ENCODE data around the gene KAZN.

The KAZN gene

DNA sequence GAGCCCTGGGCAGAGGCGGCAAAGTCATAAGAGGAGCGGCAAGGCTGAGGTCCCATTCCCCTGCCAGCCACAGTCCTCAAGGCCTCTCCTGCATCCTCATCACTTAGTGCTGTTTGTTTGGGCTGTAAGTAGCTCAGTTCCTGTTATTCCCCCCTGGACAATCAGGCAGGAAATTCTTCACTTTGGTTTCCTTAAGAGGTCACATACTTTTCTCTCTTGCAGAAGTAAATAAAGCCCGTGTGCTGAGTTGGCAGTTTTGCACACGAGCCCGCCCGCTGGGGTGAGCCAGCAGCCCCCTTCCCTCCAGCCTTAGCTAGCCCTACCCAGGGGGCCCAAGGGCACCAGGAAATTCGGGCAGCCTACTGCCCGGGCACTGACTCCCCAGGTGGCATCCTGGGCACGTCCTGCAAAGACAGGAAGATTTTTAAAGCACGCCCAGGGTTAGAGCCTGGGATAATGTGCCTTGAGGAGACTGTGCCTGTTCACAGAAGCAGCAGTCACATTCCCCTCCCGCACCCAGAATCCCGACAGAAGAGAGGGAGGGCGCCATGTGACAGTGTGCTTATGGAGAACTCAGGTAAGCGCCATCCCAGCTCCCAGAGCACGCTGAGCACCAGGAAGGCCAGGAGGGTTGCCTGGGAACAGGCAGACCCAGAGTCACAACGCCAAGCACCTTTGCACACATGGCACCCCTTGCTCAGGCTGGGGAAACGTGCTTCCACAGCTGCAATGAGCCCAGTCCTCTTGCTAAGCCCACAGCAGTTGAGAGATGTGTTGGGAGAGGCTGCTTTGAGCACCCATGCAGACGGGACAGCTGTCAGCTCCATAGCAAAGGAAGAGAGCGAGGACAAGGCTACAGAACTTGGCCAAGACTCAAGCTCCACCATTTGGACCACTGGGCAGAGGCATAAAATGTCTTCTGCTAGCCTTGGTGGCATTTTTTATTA, 410.6 kb downstream of the KAZN start:
- no peak for DNase-seq (ENCODE audit: low read depth, low spot score)

- DNase-seq (ENCODE audit: low read depth, low spot score): no peak
Observed at GRCh38 chr1:15011160-15011559, 412.7 kb downstream of the KAZN start.

DNA sequence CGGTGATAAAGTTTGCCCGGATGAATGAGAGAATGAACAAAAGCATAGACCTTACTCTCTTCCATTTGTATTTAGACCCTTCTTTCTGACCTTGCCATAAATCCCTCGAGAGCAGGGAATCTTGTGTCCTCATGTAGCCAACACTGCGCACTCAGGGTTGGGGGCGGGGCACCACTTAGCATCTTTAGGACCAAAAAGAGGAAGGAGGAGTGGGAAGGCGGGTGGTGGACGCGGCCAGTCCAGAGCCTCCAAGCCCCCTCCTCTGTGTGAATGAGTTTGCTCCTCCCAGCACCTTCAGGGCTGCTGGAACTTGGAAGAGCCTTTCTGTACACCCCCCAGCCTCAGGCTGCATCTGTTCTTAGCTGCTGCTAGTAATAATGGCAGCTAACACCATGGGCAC, 413.2 kb downstream of the KAZN start:
- no peak for DNase-seq (ENCODE audit: low read depth, low spot score)

- DNase-seq (ENCODE audit: low read depth, low spot score): no peak
Observed at GRCh38 chr1:15012822-15013221, 414.3 kb downstream of the KAZN start.

GRCh38 chr1:15013767-15014166, 415.3 kb downstream of the KAZN start:
- DNase-seq (ENCODE audit: low read depth, low spot score): no peak

GRCh38 chr1:15014516-15014915, 416.0 kb downstream of the KAZN start:
- DNase-seq (ENCODE audit: low read depth, low spot score): no peak

- no peak for DNase-seq (ENCODE audit: low read depth, low spot score)
Observed at GRCh38 chr1:15016001-15016400, 417.5 kb downstream of the KAZN start.

- DNase-seq (ENCODE audit: low read depth, low spot score): no peak
Observed at GRCh38 chr1:15016526-15016925, 418.0 kb downstream of the KAZN start.

DNA sequence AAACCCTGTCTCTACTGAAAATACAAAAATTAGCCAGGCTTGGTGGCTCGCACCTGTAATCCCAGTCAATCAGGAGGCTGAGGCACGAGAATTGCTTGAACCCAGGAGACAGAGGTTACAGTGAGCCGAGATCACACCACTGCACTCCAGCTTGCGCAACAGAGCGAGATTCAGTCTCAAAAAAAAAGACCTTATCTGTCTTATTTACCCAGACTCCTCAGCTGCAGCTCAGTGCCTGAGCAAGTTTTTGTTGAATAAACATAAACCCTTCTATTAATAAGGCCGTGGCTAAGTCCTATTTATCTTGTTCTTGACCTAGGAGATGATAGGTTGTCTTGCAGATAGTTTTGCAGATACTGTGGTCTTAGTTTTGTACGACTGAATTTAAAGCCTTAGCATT, 418.6 kb downstream of the KAZN start:
- DNase-seq (ENCODE audit: low read depth, low spot score): no peak

- DNase-seq (ENCODE audit: low read depth, low spot score): no peak
Observed at GRCh38 chr1:15018767-15019166, 420.3 kb downstream of the KAZN start.

DNA sequence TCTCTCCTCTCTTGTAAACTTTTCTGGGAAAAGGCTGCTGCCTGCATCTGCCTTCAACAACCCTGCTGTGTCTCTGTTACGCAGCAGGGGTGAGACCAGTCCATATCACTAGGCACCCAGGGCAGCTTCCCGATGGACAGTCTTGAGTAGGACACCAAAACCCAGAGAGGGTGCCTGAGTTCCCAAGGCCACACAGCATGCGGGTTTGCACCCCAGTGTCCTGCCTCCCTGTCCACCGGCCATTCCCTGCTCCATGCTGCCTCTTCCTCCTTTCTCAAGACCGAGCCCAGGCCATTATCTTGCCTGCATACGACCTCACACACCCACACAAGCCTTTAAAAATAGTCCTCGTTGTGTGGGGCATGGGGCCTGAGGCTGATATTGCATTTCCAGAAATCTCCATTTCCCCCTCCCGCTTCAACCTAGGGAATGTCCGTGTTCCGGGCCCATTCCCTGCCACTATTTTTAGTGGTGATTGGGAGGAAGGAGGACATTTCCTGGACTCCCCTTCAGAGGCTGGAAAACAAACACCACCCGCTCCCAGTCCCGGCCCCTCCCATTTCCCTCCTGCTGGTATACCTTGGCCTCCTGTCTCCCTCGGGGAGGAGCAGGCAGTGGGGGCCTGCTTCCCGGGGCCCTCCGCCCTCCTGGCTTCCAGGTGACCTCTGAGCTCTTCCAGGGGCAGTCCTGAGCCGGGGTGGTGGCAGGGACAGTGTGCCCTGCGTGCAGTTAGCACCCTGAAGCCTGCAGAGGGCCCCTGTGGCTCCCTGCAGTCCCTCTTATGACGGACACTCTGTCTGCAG, 422.7 kb downstream of the KAZN start:
- no peak for DNase-seq (ENCODE audit: low read depth, low spot score)

GRCh38 chr1:15022048-15022447, 423.6 kb downstream of the KAZN start:
- DNase-seq (ENCODE audit: low read depth, low spot score): no peak

DNA sequence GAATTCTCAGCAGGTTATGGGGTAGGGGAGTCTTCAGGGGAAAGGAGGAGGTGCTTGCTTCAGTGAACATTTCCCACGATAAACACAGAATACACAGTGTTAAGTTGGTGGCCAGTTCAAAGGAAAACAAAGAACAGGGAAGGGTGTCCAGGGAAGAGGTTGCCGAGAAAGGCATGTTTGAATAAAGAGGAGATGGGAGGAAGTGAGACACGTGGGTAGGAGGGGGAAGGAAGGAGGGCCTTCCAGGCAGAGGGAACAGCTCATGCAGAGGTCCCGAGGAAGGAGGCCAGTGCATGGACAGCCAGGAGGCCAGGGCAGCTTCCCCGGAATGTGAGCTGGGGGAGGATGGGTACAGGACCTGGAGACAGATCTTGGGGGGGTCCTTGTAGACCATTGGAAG, 424.7 kb downstream of the KAZN start:
- no peak for DNase-seq (ENCODE audit: low read depth, low spot score)

DNA sequence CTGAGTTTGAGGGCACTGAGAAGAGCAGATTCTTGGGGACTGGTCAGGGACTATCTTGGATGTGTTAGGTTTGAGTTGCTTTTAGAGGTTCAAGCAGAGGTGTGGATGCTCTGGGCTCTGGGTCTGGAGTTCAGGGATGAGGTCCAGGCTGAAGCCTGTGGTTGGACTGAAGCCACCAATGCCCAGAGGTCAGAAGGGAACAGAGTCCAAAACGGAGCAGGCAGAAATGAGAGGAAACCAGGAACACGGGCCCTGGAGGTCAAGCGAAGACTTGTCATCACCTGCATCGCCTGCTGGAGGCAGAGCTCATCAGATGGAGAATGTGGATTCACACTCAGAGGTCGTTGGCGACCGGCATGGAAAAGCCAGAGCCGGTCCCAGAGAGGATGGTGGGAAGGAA, 425.5 kb downstream of the KAZN start:
- no peak for DNase-seq (ENCODE audit: low read depth, low spot score)

- no peak for DNase-seq (ENCODE audit: low read depth, low spot score)
Observed at GRCh38 chr1:15026117-15026489, 427.6 kb downstream of the KAZN start.

- DNase-seq (ENCODE audit: low read depth, low spot score): no peak
Observed at GRCh38 chr1:15027515-15027986, 429.1 kb downstream of the KAZN start.

- no peak for DNase-seq (ENCODE audit: low read depth, low spot score)
Observed at GRCh38 chr1:15028102-15028501, 429.6 kb downstream of the KAZN start.

DNA sequence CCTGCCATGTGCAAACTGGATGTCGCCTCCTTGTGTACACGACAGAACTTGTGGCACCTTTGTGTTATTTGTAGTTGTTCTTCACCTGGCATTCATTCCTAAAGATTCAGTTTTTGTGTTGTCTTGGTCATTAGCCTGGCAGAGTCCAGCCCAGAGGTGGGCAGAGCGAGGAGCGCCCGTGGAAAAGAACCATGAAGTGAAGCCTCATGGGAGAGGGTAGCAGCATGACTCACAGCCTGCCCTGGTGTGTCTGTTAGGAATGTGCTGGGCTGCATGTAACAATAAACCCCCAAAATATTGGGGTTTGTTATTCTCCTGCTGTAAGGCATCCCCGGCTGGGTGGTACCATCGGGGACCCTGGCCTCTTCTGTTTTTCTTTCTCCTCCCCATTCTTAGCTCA, 430.1 kb downstream of the KAZN start:
- DNase-seq (ENCODE audit: low read depth, low spot score): no peak

DNA sequence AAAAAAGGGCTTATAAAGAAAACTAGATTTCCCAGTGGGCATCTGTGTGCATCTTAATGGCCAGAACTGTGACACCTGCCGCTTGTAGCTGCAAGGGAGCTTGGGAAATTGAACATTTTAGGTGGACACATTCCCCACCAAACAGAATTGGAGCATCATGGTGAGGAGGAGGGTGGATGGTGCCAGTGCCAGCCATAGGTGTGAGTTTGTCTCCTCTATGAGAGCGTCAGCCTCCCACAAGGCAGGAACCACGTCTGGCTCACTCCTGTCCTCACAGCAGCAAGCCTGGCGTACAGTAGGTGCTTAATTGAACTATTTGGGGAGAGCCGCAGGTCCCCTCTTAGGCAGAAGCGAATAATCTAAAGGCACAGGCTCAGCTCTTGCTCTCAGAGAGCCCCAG, 430.6 kb downstream of the KAZN start:
- DNase-seq (ENCODE audit: low read depth, low spot score): no peak

- no peak for DNase-seq (ENCODE audit: low read depth, low spot score)
Observed at GRCh38 chr1:15029786-15030185, 431.3 kb downstream of the KAZN start.

DNA sequence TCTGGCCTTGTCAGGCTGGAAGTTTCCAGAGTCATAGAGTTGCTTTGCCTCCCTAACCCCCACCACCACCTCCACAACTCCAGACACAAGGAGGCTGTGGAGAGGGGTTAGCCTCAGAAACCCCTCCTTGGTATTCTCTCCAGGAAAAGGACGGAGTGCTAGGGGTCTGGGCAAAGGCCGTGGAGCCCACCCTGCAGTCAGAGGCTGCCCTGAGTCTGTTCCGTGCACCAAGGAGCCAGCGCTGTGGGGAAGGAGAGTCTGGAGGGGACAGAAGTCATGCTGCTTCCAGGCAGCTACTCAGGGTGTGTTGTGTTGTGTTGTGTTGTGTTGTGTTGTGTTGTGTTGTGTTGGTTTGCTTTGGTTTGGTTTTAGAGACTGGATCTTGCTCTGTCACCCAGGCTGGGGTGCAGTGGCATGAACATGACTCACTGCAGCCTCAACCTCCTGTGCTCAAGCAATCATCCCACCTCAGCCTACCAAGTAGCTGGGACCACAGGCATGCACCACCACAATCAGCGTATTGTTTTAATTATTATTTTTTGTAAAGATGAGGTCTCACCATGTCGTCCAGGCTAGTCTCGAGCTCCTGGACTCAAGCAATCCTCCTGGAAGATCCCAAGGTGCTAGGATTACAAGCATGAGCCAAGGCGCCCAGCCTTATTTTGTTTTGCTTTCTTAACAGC, 432.9 kb downstream of the KAZN start:
- DNase-seq (ENCODE audit: low read depth, low spot score): no peak

- no peak for DNase-seq (ENCODE audit: low read depth, low spot score)
Observed at GRCh38 chr1:15033264-15033663, 434.8 kb downstream of the KAZN start.
